ENCODE data around the gene GDPGP1.

DNA sequence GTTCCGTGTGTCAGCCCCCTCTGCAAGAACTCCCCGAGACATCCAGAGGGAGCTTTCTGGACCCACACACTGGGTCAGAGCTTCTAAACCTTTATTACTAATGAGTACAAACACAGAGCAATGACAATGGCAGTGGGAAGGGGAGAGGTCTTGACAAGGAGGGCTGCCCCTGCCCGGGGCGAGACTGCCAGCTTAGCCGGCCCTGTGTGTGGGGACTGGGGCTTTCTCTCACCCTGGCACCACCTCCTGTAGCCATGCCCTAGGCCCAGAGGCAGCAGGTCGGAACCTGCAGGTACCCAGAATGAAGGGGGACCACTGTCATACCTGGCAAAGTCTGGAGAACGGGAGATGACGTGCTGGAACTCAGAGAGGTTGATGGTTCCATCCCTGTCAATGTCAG lies 3.4 kb upstream of the GDPGP1 start:
- TF ChIP-seq POLR2A (IDR thresholded peaks at IDR 0.05), result no peak
- TF ChIP-seq, protein P1, sequence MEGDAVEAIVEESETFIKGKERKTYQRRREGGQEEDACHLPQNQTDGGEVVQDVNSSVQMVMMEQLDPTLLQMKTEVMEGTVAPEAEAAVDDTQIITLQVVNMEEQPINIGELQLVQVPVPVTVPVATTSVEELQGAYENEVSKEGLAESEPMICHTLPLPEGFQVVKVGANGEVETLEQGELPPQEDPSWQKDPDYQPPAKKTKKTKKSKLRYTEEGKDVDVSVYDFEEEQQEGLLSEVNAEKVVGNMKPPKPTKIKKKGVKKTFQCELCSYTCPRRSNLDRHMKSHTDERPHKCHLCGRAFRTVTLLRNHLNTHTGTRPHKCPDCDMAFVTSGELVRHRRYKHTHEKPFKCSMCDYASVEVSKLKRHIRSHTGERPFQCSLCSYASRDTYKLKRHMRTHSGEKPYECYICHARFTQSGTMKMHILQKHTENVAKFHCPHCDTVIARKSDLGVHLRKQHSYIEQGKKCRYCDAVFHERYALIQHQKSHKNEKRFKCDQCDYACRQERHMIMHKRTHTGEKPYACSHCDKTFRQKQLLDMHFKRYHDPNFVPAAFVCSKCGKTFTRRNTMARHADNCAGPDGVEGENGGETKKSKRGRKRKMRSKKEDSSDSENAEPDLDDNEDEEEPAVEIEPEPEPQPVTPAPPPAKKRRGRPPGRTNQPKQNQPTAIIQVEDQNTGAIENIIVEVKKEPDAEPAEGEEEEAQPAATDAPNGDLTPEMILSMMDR (IDR thresholded peaks at IDR 0.05), result no peak
